CD4-positive, alpha-beta T cell treated with Interleukin-17A for 4 hours (primary cell): Measurements from ENCODE around the gene SLC16A13.
"Not testable (repeated sequence)": the region's sequence is repeated elsewhere in the genome, so short reads cannot be mapped to it uniquely, and the experiment has no call there.

Experiments
- DNase-seq: peaks from one replicate; pipeline ENCODE4 v3.0.0-alpha.2; 2020; ENCODE audit warnings: mixed read lengths

Gene SLC16A13, protein sequence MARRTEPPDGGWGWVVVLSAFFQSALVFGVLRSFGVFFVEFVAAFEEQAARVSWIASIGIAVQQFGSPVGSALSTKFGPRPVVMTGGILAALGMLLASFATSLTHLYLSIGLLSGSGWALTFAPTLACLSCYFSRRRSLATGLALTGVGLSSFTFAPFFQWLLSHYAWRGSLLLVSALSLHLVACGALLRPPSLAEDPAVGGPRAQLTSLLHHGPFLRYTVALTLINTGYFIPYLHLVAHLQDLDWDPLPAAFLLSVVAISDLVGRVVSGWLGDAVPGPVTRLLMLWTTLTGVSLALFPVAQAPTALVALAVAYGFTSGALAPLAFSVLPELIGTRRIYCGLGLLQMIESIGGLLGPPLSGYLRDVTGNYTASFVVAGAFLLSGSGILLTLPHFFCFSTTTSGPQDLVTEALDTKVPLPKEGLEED

DNA sequence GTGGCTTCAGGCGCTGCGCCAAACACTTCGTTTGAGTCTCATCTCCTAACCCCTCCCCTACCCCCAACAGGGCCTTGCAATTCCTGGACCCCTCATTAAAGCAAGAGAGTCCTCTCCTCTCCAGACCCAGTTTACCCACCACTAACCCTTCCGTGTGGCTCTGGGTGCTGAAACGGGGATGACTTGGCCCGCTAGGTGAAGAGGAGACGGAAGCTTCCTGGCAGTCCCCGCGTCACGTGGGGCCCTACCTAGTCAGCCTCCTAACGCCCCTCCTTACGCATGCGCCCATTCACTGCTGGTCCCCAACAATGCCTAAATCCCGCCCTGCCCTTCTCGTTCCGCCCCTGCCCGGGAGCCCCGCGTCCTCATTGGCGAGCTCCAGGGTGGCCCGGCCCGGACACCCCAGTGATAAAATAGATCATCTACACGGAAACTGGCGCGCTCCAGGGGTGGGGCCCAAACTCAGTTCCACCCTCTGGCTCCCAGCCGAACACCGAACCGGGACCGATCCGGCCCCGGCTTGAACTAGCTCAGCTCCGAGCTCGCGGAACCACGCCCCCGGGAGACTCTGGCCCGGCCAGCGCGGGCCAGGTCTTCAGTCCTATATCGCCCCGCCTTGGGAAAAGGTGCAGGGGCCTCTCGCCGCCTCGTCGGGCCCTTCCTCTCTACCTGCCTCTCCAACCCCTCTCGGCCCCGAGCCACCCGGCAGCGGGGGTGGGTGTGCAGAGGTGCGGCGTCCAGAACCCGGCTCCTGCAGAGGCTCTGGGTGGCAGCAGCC is at the start of gene SLC16A13:
SLC16A13 (plus strand) TSS at position 425 of the 778 bp plus-strand sequence. CDS start 368 bp downstream, outside the sequence.
- DNase-seq = peak; percentile 99

DNA sequence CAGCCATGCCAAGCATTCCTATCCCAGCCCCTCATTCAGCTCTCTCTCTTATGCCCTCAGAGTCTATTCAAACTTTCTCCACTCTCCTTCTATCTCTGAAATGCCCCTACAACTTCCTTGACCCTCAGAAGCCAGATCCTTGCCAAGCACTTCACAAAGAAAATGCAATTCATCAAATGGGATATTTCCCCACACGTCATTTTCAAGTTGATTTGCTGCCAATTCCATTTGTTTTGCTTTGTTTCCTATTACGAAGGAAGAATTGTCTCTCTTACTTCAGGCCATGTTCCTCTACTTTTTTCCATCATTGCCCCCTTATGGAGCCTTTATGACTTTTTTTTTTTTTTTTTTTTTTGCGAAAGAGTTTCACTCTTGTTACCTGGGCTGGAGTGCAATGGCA is 49.1 kb upstream of the SLC16A13 start:
- DNase-seq = no peak

DNA sequence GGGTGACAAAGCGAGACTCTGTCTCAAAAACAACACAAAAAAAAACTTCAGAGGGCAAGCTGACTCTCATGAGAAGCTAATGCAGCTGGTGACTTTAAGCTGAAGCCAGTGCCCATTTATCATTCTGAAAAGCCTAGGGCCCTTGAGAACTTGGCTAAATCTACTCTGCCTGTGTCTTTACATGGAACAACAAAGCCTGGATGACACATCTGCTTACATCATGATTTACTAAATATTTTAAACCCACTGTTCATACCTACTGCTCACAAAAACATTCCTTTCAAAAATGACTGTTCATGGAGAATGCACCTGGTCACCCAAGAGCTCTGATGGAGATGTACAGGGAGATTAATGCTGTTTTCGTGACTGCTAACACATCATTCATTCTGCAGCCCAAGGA is 46.0 kb upstream of the SLC16A13 start:
- DNase-seq = no peak

DNA sequence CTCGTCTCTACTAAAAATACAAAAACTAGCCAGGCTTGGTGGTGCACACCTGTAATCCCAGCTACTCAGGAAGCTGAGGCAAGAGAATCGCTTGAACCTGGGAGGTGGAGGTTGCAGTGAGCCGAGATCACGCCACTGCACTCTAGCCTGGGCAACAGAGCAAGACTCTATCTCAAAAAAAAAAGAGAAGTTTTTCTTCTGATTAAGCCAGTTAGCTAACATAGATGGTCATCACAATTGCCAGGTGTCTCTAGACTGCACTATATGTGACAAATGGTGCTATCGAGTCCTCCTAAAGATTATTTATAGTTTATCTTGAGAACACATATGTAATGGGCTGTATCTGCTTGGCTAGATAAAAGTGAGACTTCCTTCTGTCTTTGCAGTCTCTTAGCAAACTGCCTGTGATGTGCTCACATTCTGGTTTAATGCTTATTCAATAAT is 42.2 kb upstream of the SLC16A13 start:
- not testable (repeated sequence) for DNase-seq

DNA sequence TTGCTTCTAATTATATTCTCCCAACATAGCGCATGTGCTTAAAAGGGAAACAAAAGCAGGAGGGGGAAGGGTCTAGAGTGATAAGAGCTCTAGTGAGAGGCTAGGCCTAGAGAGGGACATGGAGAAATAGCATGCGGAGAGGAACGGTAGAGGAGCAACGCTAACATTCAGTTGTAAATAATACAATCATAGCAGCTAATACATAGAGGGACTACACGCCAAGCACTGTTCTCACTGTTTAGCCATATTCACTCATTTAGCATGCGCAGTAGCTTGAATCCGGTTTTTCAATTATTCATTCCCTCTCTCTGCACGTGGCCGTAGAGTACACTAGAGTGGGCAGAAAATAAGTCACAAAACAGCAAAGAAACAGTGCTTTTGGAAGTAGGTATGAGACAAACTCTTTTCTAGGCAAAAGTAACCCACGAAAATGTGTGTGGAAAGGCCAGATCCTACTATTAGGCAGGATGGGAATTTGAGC is 41.7 kb upstream of the SLC16A13 start:
- DNase-seq = no peak

DNA sequence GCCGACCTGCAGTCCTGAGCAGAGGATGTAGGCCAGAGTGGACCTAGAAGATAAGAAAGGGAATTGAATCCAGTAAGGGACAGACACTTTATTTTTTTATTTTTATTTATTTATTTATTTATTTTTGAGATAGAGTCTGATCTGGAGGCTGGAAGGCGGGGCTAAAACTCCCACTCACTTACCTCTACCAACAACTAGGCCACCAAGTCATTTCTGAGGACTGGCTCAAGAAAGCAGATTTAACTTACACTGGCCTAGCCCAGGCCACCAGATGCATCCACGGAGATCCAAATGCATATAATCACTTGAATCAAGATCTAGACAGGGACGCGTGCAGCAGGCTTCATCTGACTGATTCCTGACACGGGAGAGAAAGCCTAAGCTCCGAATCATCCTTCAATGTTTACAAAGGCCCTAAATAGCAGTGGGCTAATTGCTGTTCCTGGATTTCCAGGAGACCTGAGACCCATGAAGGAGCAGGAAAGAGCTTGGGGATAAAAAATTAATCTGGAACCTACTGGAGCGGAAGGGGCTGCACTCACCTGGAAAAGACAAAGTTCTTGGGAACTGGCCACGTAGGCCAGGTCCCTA is 41.1 kb upstream of the SLC16A13 start:
- no peak for DNase-seq

DNA sequence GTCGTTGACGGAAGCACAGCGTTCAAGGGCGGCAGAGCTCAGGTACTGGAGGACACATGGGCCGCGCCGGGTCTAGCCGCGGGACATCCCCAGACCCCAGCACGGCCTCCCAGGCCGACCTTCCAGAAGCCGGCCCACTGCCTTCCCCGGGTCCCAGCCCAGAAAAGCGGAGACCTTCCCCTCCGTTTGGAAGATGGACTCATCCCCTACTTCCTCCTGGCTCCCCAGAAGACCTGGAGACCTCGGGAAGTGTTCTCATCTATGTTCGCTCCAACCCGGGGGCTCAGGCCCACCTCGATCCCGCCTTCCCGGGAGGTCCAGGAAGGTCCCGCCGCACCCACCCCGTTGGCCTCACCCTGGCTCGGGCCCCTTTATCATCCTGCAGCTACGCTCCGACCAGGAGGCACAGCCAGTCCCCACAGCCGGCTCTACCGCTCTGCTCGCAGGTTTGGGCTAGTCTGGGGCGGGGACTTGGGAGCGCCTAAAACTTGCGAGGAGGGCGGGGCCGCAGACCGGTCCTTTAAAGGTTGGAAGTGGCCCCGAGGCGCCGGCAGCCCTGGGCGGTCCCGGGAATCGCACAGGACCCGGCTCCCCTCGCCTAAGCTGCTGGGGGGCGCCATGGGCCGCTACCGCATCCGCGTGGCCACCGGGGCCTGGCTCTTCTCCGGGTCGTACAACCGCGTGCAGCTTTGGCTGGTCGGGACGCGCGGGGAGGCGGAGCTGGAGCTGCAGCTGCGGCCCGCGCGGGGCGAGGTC is 40.1 kb upstream of the SLC16A13 start, which contains the start of gene ALOX12:
ALOX12 (plus strand) TSS at position 550 of the 756 bp plus-strand sequence; CDS start at position 619, 69 bp downstream.
- DNase-seq = no peak

DNA sequence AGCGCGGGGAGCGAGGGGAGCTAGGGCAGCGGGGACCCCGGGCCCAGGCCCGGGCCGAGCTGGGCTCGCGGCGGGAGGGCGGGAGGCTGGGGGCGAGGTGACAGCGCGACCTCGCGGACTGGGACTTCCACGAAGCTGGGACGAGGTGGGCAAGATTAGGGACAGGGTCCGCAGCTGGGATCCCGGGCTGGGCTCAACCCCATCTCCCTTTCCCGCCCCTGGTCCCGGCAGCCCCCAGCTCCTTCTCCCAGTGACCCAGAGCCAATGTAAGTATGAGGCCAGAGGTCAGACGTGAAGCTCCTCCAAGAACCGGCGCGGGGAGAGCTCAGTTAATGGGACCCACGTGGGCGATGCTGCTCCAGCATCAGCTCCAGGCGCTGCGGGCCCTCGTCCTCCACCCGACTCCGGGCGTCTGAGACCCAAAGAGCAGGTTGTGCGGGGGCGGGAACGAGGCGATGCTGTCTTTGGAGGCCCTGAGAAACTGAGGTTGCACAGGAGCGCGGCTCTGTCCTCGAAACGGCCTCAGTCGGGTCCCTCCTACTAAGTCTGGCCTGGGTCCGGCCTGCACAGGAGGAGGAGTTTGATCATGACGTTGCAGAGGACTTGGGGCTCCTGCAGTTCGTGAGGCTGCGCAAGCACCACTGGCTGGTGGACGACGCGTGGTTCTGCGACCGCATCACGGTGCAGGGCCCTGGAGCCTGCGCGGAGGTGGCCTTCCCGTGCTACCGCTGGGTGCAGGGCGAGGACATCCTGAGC is 39.4 kb upstream of the SLC16A13 start:
- DNase-seq = no peak

DNA sequence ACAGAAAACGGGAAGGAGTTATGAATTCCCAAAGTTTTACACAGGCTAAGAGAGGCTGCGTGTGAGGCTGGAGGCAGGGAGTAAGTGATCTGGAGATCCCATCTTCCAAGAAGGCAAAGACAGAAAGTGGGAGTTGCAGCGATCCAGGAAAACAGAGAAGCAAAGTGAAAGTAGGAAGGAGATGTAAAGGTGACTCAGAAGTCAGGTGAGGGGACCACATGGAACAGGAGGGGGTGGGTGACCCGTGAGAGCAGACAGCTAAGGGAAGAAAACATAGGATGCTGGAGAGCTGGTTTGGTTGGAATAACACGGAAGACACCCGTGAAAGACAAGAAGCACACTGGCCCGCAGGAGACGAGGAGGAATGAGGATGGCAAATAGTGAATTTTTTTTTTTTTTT is 38.6 kb upstream of the SLC16A13 start:
- no peak for DNase-seq

DNA sequence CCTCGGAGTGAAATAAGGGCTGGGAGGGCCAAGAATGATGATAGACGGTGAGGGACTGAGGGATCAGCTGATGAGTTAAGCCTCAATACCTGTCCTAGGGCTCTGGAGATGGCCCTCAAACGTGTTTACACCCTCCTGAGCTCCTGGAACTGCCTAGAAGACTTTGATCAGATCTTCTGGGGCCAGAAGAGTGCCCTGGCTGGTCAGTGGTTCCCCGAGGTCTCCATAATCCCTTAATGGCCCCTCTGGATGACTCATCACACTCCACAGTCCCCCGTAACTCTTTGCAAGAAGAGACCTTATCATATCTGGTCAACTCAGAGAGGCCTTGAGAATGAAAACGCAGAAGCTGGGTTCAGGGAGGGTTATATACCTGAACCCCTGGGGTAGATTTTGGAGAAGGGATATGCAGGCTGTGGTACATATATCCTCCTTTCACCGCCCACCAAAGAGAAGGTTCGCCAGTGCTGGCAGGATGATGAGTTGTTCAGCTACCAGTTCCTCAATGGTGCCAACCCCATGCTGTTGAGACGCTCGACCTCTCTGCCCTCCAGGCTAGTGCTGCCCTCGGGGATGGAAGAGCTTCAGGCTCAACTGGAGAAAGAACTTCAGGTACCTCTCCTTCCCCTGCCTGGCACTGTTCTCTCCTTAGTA is 36.8 kb upstream of the SLC16A13 start:
- no peak for DNase-seq

DNA sequence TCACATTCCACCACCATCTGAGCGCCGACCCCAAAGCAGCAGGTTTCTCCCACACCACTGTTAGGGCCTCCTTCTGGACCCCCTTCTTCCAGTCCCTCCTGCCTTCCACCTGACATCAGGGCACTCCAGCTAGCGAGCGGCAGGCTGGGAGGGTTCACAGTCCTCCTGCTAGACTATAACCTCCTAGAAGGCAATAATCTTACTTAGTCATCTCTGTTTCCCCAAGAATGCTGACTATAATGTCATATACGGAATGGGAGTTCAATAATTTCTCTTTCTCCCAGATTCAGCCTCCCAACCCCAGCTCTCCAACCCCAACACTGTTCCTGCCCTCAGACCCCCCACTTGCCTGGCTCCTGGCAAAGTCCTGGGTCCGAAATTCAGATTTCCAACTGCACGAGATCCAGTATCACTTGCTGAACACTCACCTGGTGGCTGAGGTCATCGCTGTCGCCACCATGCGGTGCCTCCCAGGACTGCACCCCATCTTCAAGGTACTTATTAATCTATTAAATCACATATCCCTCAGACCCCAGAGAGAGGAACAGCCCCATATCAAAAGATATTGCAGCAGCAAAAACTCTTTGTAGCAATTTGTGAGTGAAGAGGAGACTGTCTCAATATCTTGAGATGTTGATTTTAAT is 34.4 kb upstream of the SLC16A13 start:
- DNase-seq = peak; percentile 64

DNA sequence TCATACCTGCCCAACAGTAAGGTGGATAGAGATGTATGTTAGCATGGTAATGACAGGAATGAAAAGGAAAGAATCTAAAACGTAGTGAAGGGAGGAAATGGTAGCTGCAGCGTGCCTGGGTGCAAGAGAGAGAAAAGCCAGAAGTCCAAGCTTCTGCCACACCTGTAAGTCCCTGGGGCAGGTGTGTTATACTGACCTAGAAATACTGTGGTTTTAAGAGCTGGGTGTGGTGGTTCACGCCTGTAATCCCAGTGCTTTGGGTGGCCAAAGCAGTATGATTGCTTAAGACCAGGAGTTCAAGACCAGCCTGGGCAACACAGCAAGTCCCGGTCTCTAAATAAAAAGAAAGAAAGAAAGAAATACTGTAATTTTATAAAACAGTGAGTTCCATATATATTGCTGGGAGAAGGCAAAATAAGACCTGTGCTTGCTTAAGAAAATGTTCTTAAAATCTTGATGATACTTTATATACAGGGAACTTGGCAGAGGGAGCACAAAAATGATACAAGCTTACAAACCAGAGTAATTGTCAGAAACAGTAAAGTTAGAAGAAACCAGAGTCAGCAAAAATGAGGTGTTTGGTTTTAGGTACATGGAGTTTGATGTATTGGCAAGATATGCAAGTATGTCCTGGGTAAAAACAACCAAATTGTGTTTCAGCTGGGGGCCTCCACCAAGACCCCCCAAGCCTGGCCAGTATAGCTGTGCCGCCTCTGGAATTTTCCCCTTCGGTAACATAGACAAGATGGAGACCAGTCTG is 33.3 kb upstream of the SLC16A13 start:
- no peak for DNase-seq

DNA sequence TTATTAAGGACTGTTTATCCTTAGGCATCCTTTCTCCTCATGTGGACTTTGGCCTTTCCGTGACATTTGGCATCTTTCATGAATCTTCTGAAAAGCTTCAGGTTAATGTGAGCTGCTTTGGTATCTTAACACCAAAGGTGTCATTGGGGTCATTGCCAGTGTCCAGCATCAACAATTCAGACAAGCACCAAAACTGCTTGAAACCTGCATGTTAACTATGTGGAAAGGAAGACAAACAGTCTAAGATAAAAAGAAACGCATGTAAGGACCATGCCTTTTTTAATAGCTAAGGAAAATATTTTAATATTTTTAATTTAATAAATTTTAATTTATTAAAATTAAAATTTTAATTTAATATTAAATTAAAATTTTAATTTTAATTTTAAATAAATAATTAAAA is 32.1 kb upstream of the SLC16A13 start:
- no peak for DNase-seq

DNA sequence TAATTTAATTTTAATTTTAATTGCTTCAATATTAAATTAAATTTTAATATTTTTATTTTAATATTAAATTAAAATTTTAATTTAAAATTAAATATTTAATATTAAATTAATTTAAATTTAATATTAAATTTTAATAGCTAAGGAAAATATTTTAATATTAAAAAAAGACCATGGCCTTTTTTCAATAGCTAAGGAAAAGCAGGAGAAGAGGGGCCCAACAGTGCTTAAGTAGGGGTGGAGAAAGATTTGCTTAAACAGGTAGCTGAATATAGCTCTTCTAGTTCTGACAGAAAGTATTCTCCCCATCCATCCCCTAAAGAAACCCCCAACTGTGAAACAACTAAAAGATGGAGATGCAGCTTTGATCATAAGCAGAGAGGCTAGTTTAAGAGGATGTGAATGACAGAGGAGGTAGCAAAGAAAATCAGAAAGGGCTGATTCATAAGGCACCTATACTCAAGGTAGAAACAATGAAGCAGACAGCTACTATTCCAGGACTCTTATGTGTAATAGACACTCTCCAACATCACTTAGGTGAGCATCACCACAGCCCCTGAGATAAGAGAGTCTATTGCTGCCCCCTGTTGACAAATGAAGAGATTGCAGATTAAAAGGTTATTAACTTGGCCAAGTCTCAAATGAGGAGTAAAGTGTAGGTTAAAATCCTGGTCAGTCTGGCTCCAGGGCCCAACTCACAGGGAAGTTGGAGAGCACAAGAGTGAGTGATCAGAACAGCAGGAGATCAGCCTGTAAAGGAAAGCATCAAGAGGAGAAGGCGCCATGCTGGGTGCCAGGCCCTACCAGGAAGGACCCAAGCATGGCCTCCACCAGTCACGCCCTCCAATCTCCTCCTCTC is 31.2 kb upstream of the SLC16A13 start:
- DNase-seq = peak; percentile 35

DNA sequence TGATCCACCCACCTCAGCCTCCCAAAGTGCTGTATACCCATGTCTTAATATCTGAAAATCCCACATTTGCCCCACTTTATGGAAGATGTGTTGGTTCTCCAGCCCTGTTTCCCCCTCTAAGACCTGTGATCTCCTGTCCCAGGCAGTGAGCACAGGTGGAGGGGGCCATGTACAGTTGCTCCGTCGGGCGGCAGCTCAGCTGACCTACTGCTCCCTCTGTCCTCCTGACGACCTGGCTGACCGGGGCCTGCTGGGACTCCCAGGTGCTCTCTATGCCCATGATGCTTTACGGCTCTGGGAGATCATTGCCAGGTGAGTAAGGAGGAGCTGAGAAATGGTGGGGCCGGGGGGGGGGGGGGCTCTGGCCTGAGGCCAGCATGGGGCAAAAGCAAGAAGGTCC is 30.1 kb upstream of the SLC16A13 start:
- no peak for DNase-seq

DNA sequence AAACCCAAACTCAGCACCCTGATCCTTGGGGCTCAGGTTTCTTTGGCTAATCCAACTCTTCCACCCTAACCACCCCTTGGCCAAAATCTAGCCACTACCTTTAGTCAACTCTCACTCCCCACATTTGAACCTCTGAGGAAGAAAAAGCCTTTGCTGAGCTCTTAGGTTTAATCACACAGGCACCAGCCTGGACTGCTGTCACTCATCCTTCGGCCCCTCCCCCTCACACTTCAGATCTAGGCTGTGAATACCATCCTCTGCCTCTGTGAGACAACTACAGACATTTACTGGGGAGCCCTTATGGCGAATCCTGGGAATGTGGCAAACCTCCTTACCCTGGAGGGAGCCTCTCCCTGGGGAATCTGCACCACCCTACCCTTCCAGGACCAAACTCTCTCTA is 28.7 kb upstream of the SLC16A13 start:
- DNase-seq = no peak

DNA sequence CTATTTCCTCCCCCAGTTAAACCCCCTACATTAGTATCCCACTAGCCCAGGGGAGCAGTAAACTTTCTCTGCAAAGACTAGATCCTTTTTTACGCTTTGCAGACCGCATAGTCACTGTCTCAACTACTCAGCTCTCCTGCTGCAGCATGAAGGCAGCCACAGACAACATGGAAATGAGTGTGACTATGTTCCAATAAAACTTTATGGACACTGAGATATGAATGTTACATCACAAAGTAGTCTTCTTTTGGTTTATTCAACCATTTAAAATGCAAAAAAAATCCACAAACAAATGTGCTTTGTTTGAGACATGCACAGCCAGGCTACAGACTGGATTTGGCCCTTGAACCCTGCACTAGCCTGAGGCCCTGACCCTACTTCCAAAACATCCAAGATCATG is 25.3 kb upstream of the SLC16A13 start:
- no peak for DNase-seq

DNA sequence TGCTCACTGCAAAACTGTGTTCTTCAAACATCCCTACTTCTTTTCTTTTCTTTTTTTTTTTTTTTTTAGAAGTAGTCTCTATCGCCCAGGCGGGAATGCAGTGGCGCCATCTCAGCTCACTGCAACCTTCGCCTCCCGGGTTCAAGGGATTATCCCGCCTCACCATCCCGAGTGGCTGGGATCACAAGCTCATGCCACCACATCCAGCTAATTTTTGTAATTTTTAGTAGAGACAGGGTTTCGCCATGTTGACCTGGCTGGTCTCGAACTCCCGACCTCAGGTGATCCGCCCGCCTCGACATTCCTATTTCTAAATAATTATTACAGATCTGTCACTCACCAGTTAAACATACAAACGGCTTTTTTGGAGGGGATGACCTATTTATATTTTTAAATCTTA is 24.4 kb upstream of the SLC16A13 start:
- no peak for DNase-seq

DNA sequence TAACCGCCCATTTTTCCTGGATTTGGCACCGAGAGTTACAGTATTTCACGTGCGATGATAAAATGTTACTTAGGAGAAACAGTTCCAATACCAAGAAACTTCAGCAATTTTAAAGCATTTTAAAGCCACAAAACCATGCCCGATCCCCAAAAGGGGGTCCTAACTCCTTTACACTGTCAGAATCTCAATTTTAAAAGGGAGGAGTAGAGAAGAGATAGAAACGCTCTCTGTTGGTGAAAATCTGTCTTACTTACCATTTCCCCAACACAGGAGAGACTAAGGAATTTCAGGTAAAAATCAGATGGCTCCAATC is 23.9 kb upstream of the SLC16A13 start:
- DNase-seq = no peak
